Measurements from ENCODE around the gene IGF2.

The IGF2 gene

DNA sequence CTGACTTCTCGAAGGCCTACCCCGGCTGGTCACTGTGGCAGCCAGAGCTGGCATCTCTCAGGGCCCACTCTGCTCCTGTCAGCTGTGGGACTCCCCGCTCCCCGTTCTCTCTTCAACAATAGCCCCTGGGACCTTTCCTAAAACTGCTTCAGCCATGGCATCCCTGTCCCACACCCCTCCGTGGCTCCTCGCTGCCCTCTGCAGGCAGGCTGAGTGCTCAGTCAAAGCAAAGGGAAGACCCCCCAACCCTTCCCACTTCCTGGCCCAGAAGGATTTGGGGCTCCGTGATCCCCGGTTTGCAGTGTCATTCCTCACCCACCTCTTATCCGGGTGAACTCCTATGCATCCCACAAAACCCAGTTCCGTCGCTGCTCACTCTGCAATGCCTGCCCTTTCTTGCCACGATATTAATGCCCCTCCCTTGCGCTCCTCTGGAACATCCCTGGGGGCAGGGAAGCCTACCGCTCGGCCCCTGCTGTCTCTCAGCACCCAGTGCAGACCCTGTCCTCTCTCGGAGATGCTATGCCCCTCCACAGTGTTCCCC, 34.0 kb upstream of the IGF2 start:
- in situ Hi-C loops (cut with MboI; ENCODE audit: low pct_unique_long_range_greater_than_20kb, low sequenced_read_pairs): no loop called here
- DNase-seq: no peak

DNA sequence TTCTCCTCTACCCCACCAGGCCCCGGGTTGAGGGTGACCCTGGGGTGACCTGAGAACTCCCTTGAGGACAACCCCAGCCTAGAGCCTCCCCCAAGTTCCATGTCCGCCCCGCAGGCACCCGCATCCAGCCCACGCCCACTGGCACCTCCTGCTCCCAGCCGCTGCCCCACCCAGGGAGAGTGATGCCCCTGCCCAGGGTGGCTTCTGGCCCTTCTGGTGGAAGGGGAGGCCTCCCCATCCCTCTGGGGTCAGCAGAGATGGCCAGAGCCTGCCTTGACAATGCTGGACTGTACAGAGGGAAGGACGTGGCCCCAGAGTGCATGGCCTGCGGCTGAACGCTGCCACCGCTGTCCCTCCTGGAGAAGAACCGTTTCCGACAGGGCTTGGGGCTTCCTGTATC, 33.5 kb upstream of the IGF2 start:
- in situ Hi-C loops (cut with MboI; ENCODE audit: low pct_unique_long_range_greater_than_20kb, low sequenced_read_pairs): no loop called here
- no peak for DNase-seq

DNA sequence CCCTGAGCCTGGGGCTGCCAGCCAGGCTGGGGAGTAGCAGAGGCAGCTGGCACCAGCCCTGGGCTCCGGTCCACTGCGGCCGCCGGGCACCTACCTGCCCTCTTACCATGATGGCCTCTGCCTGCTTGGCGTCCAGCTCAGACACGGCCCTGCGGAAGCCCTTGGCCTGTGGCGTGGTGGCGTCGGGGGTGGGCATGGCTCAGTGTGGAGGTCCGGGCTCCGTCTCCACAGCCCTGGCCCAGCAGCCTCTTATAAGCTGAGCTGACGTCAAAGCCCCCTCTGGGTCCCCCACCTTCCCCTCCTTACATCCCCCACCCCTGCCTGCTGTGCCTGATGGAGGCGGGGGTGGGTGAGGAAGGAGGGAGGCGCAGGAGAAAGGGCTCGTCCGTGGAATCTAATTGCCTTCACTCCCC, 32.4 kb upstream of the IGF2 start, which contains the start of gene TH:
Gene TH, minus strand, starts transcription at position 225 of the 413 bp plus-strand sequence. Its CDS starts 29 bp downstream, at position 196.
- in situ Hi-C loops (cut with MboI; ENCODE audit: low pct_unique_long_range_greater_than_20kb, low sequenced_read_pairs): no loop called here
- DNase-seq: no peak

DNA sequence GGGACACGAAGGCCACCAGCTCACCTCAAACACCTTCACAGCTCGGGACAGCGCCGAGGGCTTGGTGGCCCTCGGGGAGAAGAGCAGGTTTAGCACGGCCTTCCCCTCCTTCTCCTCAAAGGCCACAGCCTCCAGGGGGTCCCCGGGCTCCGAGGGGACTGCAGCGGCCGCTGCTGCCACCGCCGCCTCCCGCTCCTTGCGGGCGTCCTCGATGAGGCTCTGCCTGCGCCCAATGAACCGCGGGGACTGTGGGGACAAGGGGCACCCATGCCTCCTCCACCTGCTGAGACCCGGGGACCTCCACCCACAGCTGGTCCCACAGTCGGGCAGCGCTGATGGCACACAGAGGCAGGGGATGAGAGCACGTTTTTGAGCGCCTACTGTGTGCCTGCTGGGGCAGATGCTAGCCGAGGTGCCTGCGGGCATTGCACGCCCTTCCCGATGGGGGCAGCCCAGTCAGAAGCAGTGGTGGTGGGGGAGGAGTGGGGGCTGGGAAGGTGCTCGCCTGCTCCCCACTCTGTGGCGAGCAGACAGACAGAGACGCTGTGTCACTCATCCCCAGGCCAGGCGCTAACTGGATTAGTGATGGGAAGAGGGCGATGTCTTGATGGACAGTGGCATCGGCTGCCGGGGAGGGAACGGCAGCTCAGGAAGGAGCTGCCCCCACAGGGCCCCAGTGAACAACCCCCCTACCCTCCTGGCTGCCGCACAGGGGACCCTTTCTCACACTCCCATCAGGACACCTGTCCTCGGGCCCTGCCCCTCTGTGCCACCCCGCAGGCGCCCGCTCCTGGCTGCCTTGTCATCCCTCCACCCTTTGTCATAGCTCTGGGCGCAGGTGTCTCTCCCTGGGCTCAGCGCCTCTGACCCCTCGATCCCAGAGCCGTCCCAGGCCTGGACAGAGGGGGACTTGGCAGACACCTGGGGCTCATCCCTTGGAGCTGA, 30.7 kb upstream of the IGF2 start:
- no peak for DNase-seq
- in situ Hi-C loops (cut with MboI; ENCODE audit: low pct_unique_long_range_greater_than_20kb, low sequenced_read_pairs): no loop called here

DNA sequence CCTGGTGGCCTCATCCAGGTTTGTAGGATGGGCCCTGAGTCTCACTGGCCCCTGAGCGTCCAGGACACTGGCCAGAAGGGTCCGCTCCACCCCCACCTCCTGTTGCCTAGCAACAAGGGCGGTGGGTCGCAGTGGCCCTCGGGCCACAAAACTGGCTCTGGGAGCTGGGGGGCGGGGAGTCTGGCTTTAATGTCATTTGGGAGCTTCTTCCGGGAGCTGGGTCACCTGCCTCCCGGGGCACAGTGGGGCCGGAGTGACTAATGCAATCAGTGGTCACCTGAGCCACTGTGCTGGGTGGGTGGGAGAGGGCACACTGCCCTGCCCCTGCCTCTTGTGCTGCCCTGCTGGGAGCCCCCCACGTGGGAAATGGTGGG, 29.8 kb upstream of the IGF2 start:
- in situ Hi-C loops (cut with MboI; ENCODE audit: low pct_unique_long_range_greater_than_20kb, low sequenced_read_pairs): no loop called here

DNA sequence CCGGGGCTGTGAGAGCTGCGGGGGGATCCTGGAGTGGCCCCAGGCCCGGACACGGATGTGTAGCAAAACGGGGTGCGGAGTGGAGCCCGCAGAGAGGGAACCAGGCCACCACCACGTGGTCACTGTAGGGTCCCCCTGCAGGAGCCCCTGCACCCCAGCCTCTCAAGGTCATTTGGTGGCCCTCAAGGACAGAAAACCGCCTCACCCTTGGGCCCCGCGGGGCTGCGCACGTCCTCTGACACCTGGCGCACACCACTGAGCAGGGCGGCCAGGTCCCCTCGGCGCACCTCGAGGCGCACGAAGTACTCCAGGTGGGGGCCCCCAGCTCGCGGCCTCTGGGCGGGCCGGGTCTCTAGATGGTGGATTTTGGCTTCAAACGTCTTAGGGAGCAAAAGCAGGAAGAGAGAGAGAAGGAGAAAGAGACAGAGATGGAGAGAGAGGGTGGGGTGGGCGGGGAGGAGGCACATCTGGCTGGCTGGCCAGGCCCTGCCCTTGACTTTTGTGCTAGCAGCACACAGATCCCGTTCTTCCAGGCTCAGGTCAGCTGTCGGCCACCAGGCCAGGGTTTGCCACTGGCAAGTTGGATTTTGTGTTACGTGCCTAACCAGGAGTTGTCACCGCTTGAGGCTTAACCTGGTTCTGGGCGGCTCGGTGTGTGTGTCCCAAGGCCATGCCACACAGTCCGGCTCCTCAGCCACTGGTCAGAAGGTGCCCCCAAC, 29.3 kb upstream of the IGF2 start:
- in situ Hi-C loops (cut with MboI; ENCODE audit: low pct_unique_long_range_greater_than_20kb, low sequenced_read_pairs): no loop called here
- DNase-seq: no peak

More for the DNA sequence above, 29.8 kb upstream of the IGF2 start:
- DNase-seq: no peak

DNA sequence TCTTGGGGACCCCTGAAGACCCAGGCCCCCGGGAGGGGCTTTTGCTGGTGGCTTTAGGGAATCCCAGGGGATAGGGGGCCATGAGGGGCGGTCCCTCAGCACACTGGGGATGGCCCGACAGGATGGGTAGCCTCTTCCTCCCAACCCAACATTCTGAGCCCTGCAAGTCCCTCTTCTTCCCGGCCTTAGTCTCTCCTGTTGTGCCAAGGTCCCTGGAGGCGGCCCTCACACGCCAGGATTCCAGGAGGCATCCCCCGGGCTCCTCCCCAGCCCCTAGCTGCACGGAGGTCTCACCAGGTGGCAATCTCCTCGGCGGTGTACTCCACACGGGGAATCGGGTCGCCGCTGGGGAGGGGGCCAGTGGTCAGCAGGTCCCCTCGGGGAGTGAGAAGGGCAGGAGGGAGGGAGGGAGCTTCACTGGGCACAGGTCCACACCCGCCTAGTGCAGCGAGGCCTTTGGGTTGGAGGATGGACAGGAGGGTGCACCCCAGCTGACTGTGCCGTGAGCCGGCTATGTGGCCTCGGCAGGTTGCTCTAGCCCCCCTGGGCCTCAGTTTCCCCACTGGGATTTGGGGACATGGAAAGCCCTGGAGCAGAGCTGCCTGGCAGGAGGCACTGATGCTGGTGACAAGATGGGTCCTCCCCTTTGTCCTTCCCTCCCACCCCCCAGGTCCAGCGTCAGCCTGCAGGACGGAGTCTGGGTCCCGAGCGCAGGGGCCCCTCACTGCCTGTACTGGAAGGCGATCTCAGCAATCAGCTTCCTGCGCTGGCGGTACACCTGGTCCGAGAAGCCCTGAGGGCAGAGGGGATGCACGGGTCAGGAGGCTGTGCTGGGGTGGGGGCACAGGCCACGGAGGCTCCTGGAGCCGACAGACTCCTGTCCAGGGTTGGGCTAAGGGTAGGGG, 28.2 kb upstream of the IGF2 start:
- in situ Hi-C loops (cut with MboI; ENCODE audit: low pct_unique_long_range_greater_than_20kb, low sequenced_read_pairs): no loop called here
- no peak for DNase-seq

DNA sequence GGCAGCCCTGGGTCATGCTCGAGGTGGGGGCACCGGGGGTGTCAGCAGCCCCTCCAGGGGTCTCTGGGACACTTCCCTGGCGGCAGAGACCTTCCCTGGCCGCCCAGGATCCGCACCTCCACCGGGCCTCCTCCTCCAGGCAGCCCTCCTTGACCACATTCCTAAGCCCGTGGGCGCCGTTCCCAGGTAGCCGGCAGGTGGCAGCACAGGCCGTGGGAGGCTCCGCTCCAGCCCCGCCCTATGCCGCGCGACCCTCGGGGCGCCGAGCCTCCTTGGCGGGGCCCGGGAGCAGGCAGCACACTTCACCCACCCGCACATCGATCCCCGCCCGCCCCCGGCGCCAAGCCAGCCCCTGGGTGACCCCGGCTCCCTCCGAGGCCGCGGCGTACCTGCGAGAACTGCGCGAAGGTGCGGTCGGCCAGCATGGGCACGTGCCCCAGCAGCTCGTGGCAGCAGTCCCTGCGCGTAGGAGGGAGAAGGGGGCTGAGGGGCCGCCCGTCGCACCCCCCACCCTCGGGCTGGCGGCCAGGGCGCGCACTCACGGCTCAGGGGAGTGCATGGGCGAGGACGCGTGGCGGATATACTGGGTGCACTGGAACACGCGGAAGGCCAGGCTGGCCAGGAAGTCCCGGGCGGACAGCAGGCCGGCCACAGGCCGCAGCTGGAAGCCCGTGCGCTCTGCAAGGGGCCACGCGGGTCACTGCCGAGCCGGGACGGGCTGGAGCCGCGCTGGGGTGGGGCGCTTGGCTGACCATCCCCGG, 27.1 kb upstream of the IGF2 start:
- DNase-seq: peak; percentile 38
- in situ Hi-C loops (cut with MboI; ENCODE audit: low pct_unique_long_range_greater_than_20kb, low sequenced_read_pairs): no loop called here

DNA sequence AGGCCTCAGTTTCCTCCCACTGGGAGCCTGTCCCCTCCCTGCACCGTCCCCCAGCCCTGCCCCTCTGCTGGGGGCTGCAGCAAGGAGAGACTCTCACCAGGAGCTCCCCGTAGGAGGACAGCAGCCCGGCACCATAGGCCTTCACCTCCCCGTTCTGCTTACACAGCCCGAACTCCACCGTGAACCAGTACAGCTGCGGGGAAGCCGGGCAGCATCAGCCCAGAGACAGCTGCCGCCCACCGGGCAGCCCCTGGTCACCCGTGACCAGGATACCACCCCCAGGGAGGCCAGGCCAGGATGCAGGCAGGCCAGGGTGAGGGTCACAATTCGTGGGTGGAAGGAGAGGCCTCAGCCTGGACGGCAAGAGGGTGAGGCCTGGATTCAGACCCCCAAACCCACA, 26.4 kb upstream of the IGF2 start:
- in situ Hi-C loops (cut with MboI; ENCODE audit: low pct_unique_long_range_greater_than_20kb, low sequenced_read_pairs): no loop called here
- no peak for DNase-seq

DNA sequence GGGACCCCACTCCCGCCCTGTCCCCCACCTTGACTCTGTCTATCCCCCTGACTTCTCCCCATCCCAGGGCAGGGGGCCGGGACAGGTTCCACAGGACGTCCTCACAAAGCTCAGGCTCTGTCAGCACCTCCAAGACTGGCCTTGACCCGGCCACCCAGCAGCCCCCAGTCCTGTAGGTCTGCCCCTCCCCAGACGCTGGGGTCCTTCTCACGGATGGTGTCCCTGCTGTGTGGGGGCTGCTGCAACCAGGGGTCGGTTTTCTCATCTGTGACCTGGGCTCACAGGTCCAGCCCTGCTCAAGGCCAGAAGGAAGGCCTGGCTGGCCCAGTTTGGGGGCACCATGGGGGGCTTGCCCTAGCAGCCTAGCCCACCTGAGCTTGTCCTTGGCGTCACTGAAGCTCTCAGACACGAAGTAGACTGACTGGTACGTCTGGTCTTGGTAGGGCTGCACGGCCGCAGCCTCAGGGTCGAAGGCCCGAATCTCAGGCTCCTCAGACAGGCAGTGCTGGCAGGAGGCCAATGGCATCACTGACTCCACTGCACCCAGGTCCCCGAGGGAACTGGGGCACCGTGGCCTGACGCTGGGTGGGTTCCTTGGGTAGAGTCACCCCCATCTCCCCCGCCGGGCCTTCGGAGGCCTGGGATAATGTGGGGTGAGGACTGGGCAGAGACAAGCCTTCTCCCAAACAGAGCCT, 25.8 kb upstream of the IGF2 start:
- no peak for DNase-seq
- in situ Hi-C loops (cut with MboI; ENCODE audit: low pct_unique_long_range_greater_than_20kb, low sequenced_read_pairs): no loop called here

DNA sequence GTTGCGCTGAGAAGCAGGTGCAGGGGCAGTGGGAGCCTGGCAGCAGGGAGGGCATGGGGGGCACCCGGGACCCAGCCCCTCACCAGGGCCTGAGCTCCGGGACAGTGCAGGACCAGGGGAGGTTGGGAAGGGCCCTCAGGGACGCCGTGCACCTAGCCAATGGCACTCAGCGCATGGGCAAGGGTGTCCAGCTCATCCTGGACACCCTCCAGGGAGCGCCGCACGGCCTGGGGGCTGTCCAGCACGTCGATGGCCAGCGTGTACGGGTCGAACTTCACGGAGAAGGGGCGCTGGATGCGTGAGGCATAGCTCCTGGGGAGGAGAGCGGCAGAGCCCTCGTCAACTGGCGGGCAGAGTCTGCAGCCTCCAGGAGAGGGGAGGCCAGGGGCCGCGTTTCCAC, 24.9 kb upstream of the IGF2 start:
- DNase-seq: no peak
- in situ Hi-C loops (cut with MboI; ENCODE audit: low pct_unique_long_range_greater_than_20kb, low sequenced_read_pairs): no loop called here

DNA sequence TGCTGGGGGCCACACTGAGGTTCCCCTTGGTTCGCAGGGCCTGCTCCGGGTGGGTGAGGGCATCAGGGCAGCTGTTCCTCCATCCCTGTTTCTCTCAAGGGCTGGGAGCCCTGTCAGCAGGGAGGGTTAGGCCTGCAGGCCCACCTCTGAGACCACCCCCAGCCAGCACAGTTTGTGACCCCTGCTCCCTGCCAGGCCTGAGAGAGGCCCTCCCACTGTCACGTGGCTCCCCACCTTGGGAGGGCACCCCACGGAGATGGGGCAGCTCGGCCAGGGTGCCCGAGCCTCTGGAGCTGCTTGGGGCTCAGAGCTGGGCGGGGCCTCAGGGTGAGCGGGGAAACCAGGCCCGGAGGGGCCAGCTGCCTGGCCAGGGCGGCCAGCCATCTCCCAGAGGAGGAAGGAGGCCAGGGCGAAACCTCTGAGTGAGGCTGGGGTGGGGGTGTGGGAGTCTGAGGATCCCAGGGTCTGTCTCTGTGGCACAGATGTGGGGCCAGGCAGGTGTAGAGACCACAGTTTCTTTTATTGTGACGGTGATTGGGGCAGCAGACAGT, 24.3 kb upstream of the IGF2 start:
- no peak for DNase-seq
- in situ Hi-C loops (cut with MboI; ENCODE audit: low pct_unique_long_range_greater_than_20kb, low sequenced_read_pairs): no loop called here

DNA sequence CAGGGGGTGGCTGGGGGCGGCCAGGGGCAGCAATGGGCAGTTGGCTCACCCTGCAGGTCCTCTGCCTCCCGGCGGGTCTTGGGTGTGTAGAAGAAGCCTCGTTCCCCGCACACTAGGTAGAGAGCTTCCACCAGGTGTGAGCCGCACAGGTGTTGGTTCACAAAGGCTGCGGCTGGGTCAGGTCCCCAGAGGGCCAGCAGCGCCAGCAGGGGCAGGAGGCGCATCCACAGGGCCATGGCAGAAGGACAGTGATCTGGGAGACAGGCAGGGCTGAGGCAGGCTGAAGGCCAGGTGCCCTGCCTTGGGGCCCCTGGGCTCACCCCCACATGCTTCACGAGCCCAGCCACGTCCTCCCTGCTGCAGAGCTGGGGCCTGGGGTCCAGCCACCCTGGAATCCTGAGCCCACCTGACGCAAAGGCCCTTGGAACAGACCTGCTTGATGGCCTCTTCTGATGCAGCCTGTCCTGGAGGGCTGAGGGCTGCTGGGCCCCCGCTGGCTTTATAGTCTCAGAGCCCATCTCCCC, 21.6 kb upstream of the IGF2 start, which contains the start of gene INS:
Gene INS, minus strand, starts transcription at position 474 of the 524 bp plus-strand sequence. Its CDS starts 238 bp downstream, at position 236.
- in situ Hi-C loops (cut with MboI; ENCODE audit: low pct_unique_long_range_greater_than_20kb, low sequenced_read_pairs): no loop called here
- no peak for DNase-seq

DNA sequence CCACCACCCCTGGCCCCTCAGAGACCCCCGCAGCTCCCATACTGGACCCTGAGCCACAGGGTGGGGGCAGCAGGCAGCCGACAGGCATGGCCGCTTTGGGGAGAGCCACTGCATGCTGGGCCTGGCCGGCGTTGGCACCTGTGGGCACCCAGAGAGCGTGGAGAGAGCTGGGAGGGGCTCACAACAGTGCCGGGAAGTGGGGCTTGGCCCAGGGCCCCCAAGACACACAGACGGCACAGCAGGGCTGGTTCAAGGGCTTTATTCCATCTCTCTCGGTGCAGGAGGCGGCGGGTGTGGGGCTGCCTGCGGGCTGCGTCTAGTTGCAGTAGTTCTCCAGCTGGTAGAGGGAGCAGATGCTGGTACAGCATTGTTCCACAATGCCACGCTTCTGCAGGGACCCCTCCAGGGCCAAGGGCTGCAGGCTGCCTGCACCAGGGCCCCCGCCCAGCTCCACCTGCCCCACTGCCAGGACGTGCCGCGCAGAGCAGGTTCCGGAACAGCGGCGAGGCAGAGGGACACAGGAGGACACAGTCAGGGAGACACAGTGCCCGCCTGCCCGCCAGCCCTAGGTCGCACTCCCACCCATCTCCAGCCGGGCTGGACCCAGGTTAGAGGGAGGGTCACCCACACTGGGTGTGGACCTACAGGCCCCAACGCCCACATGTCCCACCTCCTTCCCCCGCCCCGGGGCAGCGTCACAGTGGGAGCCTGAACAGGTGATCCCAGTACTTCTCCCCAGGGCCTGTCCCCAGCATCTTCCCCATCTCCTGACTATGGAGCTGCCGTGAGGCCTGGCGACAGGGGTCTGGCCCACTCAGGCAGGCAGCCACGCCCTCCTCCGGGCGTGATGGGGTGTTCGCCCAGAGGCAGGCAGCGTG, 20.6 kb upstream of the IGF2 start:
- in situ Hi-C loops (cut with MboI; ENCODE audit: low pct_unique_long_range_greater_than_20kb, low sequenced_read_pairs): no loop called here
- DNase-seq: no peak

DNA sequence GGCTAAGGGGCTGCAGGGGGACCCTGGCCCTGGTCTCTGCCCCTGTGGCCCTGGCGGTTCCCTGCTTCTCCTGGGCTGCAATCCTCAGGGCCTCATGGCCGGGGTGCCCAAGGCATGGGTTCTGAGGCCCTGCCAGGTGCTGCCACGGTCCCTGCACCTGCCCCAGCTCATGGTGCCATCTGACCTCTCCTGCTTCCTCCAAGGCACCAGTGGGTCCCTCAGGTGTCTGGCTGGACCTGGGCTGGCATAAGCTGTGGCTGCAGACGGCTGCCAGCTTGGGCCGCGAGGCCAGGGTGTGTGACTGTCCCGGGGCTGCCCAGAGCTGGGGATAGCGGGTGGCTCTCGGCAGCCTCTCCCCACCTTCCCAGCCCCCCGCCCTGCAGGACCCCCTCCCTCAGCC, 19.8 kb upstream of the IGF2 start:
- in situ Hi-C loops (cut with MboI; ENCODE audit: low pct_unique_long_range_greater_than_20kb, low sequenced_read_pairs): no loop called here
- no peak for DNase-seq

DNA sequence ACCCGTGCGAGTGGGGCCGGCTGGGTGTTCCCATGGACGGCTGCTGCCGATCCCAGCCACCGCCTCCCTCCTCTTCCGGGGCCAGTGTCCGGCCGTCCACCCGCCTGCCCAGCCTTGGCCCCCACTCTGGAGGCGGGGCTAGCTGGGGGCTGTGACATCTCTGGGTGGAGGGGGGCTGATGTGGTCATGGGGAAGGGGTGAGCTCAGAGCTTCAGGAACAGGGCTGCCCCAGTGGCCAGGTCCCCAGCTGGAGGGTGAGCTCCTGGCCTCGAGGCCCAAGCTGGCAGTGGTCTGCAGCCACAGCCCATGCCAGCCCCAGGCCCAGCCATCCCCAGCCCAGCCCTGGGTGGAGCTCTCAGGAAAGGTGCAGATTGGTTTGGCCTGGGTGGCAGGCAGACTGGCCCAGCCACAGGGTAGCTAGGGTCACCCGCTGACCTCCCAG, 19.1 kb upstream of the IGF2 start:
- DNase-seq: no peak
- in situ Hi-C loops (cut with MboI; ENCODE audit: low pct_unique_long_range_greater_than_20kb, low sequenced_read_pairs): no loop called here

Data from KBM-7 (cell line).